Cardiac muscle cell (in vitro differentiated cells and primary cell): ENCODE data around the gene GRM5. TPM values are rescaled to one million over a fixed set of nuclear protein-coding genes. Genes with fewer than 3 reads are reported as not detected.

ENCODE experiments used
- DNase-seq, 2 donors: peaks; one replicate each; pipeline versions ENCODE4 v3.0.0 to v3.0.0-alpha.2; 2010 to 2017; ENCODE audit warnings: low read depth in 1 of 2, low spot score in 1 of 2
- H3K27ac ChIP-seq: fragments of 200-600 bp; sonication (generic); 2 replicates; pipeline ENCODE4 v1.5.1; 2016
- H3K27me3 ChIP-seq: fragments of 200-600 bp; sonication (generic); 2 replicates; pipeline ENCODE4 v1.6.0; 2016; ENCODE audit warnings: control low read depth
- H3K36me3 ChIP-seq: fragments of 200-600 bp; sonication (generic); 2 replicates; pipeline ENCODE4 v1.5.1; 2016; ENCODE audit warnings: control low read depth
- H3K4me1 ChIP-seq: fragments of 200-600 bp; sonication (generic); 2 replicates; pipeline ENCODE4 v1.8.1; 2017; ENCODE audit warnings: low read depth, mild to moderate bottlenecking, mixed run types
- H3K4me3 ChIP-seq: fragments of 200-600 bp; sonication (generic); 2 replicates; pipeline ENCODE4 v1.5.1; 2016; ENCODE audit warnings: mild to moderate bottlenecking
- H3K9me3 ChIP-seq: fragments of 200-600 bp; sonication (generic); 2 replicates; pipeline ENCODE4 v1.5.1; 2017; ENCODE audit warnings: low read depth, mild to moderate bottlenecking, control low read depth
- polyA plus RNA-seq: library from polyadenylated mRNA; unstranded; fragments of >200 nt; fragmentation: Nextera tagmentation; extraction: Ambion mirVana; gene quantifications from 2 replicates; pipeline ENCODE4 v1.2.1, GENCODE V29; 2016
- total RNA-seq: library from RNA; depleted of rRNA; stranded (reverse); fragments of >200 nt; gene quantifications from 2 replicates; pipeline ENCODE4 v1.2.3, GENCODE V29; 2016
- TF ChIP-seq, protein P1 (sequence below): IDR thresholded peaks from 2 replicates; pipeline ENCODE4 v1.5.1; 2012; ENCODE audit warnings: low read depth, mild to moderate bottlenecking, low read length

GRM5 gene
- total and polyA plus RNA-seq, 2 experiments from 2014 or later = 0.06 TPM; not detected in 1

GRCh38 chr11:88594274-88594950 is 471.4 kb downstream of the GRM5 start:
- Histone ChIP-seq H3K4me1 (no peaks in the 10 kb centered on the region), H3K36me3 (no peaks in the 10 kb centered on the region), H3K9me3 (no peaks in the 10 kb centered on the region), H3K4me3 (no peak overlapping the region), H3K27me3 (no peaks in the 10 kb centered on the region), H3K27ac (no peak overlapping the region)
- TF ChIP-seq, protein P1, sequence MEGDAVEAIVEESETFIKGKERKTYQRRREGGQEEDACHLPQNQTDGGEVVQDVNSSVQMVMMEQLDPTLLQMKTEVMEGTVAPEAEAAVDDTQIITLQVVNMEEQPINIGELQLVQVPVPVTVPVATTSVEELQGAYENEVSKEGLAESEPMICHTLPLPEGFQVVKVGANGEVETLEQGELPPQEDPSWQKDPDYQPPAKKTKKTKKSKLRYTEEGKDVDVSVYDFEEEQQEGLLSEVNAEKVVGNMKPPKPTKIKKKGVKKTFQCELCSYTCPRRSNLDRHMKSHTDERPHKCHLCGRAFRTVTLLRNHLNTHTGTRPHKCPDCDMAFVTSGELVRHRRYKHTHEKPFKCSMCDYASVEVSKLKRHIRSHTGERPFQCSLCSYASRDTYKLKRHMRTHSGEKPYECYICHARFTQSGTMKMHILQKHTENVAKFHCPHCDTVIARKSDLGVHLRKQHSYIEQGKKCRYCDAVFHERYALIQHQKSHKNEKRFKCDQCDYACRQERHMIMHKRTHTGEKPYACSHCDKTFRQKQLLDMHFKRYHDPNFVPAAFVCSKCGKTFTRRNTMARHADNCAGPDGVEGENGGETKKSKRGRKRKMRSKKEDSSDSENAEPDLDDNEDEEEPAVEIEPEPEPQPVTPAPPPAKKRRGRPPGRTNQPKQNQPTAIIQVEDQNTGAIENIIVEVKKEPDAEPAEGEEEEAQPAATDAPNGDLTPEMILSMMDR = no peak
- no peak for DNase-seq

DNA sequence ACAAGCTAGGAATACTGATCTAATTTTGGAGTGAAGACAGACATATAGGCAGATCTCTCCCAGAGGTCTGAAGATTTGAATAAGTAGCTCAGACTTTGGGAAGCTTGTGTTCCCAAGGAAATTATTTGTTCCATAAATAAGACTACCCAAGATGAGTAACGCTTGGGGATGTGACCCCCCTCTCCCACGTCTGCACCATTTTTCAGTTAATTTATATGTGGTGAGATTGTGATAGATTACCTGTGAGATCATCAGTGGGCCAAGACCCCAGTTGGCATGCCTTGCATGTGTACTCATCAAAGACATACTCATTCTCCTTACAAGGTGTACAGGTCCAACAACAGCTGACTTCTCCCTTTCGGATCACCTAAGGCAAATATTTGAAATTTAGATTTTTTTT is 475.4 kb downstream of the GRM5 start:
- no peak for DNase-seq
- TF ChIP-seq, protein P1 = no peak
- no peak overlapping the region for H3K27ac ChIP-seq
- H3K27me3 ChIP-seq = no peaks in the 10 kb centered on the region
- no peaks in the 10 kb centered on the region for H3K4me1 ChIP-seq
- no peaks in the 10 kb centered on the region for H3K9me3 ChIP-seq
- H3K4me3 ChIP-seq = no peak overlapping the region
- no peaks in the 10 kb centered on the region for H3K36me3 ChIP-seq

DNA sequence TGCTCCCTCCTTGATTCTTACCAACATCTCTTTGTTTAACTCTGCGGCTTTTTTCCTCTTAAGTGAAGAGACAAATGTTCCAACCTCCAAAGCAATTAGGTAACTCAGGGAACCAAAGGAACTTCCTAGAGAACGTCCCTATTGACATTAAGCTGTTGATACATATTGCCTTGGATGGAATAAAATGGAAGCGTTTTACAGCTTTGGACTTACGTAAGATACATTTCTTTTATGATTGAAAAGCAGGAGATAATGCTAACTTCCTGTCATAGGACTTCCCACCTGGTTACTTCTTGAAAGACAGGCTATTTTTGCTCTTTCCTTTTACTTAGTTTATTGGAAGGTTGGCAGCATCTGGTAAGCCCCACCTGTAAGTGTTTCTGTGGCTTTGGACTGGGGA is 482.5 kb downstream of the GRM5 start:
- no peaks in the 10 kb centered on the region for H3K27me3 ChIP-seq
- TF ChIP-seq, protein P1 = no peak
- H3K4me3 ChIP-seq = no peak overlapping the region
- DNase-seq = no peak
- H3K27ac ChIP-seq = no peak overlapping the region
- no peaks in the 10 kb centered on the region for H3K9me3 ChIP-seq
- H3K4me1 ChIP-seq = no peaks in the 10 kb centered on the region
- no peaks in the 10 kb centered on the region for H3K36me3 ChIP-seq

DNA sequence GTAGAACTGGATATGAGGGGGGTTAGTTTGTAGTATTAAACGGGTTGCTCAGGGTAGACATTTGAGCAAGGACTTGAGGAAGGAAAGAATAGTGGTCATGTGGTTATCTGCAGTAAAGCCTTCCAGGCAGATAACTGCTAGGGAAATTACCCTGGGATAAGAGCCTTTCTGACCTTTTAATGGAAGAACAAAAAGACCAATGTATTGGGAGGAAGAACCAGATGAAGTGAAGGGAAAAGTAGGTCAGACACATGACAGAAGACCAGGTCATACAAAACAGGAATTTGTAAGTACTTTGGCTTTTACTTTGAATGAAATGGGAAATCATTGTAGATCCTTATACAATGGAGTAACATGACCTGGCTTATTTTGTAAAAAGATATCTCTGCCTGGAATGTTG is 486.3 kb downstream of the GRM5 start:
- TF ChIP-seq, protein P1 = no peak
- Histone ChIP-seq H3K27ac (no peak overlapping the region), H3K4me3 (no peak overlapping the region), H3K27me3 (no peaks in the 10 kb centered on the region), H3K9me3 (no peaks in the 10 kb centered on the region), H3K4me1 (no peaks in the 10 kb centered on the region), H3K36me3 (no peaks in the 10 kb centered on the region)
- DNase-seq = no peak

- TF ChIP-seq, protein P1 = no peak
- no peak overlapping the region for H3K27ac ChIP-seq
- DNase-seq = no peak
- no peaks in the 10 kb centered on the region for H3K36me3 ChIP-seq
- no peaks in the 10 kb centered on the region for H3K4me1 ChIP-seq
- no peaks in the 10 kb centered on the region for H3K9me3 ChIP-seq
- no peaks in the 10 kb centered on the region for H3K27me3 ChIP-seq
- H3K4me3 ChIP-seq = no peak overlapping the region
Measured at GRCh38 chr11:88576741-88577140, 489.0 kb downstream of the GRM5 start.
